A673 (cell line): ENCODE results near the gene OR2A1.
"Not testable (repeated sequence)": the region's sequence is repeated elsewhere in the genome, so short reads cannot be mapped to it uniquely, and the experiment has no call there.

ENCODE experiments used
- EZH2 ChIP-seq: fragments of 200-600 bp; sonication (generic); IDR thresholded peaks from 2 replicates; pipeline ENCODE4 v1.6.1; 2017; ENCODE audit warnings: borderline replicate concordance, low read depth, mild to moderate bottlenecking, mixed read lengths, antibody characterized with exemption, low read length; ENCODE audit not compliant: poor library complexity, severe bottlenecking
- TF ChIP-seq, protein P1 (sequence below): fragments of 300-800, 200-600 bp; sonication (generic); conservative IDR thresholded peaks from 2 replicates; pipeline ENCODE4 v1.5.1; 2017; ENCODE audit warnings: low read depth, mild to moderate bottlenecking, antibody characterized with exemption, low read length, moderate library complexity, mixed read lengths

DNA sequence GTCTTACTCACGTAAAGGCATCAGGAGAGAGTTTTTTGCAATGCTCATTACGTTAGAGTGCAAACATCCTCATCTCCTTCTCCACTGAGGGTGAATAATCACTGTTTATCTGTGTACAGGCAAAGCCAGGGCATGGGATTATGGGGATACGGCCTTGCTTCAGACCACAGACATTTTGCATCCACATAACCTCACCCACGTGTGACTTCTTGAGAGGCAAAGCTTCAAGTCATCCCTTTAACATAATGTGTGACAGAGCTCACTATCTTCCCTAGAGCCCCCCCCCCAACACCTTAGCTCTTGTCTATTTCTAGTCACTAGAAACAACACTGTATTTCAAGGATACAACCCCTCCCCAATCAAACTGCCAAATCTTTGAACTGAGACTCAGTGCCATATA, 20.6 kb upstream of the OR2A1 start:
- TF ChIP-seq, protein P1, sequence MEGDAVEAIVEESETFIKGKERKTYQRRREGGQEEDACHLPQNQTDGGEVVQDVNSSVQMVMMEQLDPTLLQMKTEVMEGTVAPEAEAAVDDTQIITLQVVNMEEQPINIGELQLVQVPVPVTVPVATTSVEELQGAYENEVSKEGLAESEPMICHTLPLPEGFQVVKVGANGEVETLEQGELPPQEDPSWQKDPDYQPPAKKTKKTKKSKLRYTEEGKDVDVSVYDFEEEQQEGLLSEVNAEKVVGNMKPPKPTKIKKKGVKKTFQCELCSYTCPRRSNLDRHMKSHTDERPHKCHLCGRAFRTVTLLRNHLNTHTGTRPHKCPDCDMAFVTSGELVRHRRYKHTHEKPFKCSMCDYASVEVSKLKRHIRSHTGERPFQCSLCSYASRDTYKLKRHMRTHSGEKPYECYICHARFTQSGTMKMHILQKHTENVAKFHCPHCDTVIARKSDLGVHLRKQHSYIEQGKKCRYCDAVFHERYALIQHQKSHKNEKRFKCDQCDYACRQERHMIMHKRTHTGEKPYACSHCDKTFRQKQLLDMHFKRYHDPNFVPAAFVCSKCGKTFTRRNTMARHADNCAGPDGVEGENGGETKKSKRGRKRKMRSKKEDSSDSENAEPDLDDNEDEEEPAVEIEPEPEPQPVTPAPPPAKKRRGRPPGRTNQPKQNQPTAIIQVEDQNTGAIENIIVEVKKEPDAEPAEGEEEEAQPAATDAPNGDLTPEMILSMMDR: not testable (repeated sequence)
- TF ChIP-seq EZH2: not testable (repeated sequence)
